ENCODE results near the gene PCDHA12.
"Not testable (repeated sequence)": the region's sequence is repeated elsewhere in the genome, so short reads cannot be mapped to it uniquely, and the experiment has no call there.

DNA sequence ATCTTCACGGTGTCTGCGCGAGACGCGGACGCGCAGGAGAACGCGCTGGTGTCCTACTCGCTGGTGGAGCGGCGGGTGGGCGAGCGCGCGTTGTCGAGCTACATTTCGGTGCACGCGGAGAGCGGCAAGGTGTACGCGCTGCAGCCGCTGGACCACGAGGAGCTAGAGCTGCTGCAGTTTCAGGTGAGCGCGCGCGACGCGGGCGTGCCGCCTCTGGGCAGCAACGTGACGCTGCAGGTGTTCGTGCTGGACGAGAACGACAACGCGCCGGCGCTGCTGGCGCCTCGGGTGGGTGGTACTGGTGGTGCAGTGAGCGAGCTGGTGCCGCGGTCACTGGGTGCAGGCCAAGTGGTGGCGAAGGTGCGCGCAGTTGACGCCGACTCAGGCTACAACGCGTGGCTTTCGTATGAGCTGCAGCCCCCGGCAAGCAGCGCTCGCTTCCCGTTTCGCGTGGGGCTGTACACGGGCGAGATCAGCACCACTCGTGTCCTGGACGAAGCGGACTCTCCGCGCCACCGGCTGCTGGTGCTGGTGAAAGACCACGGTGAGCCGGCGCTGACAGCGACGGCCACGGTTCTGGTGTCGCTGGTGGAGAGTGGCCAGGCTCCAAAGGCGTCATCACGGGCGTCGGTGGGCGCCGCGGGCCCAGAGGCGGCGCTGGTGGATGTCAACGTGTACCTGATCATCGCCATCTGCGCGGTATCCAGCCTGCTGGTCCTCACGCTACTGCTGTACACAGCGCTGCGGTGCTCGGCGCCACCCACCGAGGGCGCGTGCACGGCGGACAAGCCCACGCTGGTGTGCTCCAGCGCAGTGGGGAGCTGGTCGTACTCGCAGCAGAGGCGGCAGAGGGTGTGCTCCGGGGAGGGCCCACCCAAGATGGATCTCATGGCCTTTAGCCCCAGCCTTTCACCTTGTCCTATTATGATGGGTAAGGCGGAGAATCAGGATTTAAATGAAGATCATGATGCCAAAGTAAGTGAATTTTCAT lies 45.3 kb upstream of the PCDHA12 start:
- TF ChIP-seq, protein P1, sequence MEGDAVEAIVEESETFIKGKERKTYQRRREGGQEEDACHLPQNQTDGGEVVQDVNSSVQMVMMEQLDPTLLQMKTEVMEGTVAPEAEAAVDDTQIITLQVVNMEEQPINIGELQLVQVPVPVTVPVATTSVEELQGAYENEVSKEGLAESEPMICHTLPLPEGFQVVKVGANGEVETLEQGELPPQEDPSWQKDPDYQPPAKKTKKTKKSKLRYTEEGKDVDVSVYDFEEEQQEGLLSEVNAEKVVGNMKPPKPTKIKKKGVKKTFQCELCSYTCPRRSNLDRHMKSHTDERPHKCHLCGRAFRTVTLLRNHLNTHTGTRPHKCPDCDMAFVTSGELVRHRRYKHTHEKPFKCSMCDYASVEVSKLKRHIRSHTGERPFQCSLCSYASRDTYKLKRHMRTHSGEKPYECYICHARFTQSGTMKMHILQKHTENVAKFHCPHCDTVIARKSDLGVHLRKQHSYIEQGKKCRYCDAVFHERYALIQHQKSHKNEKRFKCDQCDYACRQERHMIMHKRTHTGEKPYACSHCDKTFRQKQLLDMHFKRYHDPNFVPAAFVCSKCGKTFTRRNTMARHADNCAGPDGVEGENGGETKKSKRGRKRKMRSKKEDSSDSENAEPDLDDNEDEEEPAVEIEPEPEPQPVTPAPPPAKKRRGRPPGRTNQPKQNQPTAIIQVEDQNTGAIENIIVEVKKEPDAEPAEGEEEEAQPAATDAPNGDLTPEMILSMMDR (IDR thresholded peaks at IDR 0.05) = not testable (repeated sequence)
- not testable (repeated sequence) for TF ChIP-seq POLR2A (IDR thresholded peaks at IDR 0.05)
